Endothelial cell (in vitro differentiated cells): ENCODE results near the gene SLC9A3. TPM values are rescaled to one million over a fixed set of nuclear protein-coding genes. Genes with fewer than 3 reads are reported as not detected.

Experiments used
- DNase-seq: peaks from one replicate; pipeline ENCODE4 v3.0.0; 2021; ENCODE audit warnings: low spot score
- H3K27ac Mint-ChIP-seq: one replicate; pipeline ENCODE4 v1.8.0; 2021; ENCODE audit warnings: mixed read lengths, inconsistent platforms; ENCODE audit not compliant: unreplicated experiment
- H3K27me3 Mint-ChIP-seq: one replicate; pipeline ENCODE4 v1.8.0; 2021; ENCODE audit warnings: mild to moderate bottlenecking, moderate library complexity, mixed read lengths, inconsistent platforms; ENCODE audit not compliant: unreplicated experiment
- H3K36me3 Mint-ChIP-seq: one replicate; pipeline ENCODE4 v1.8.0; 2021; ENCODE audit warnings: mild to moderate bottlenecking, low read depth, mixed read lengths, inconsistent platforms; ENCODE audit not compliant: unreplicated experiment
- H3K4me1 Mint-ChIP-seq: one replicate; pipeline ENCODE4 v1.8.0; 2021; ENCODE audit warnings: mild to moderate bottlenecking, mixed read lengths, inconsistent platforms; ENCODE audit not compliant: unreplicated experiment
- H3K4me3 Mint-ChIP-seq: one replicate; pipeline ENCODE4 v1.8.0; 2021; ENCODE audit warnings: mild to moderate bottlenecking, mixed read lengths, inconsistent platforms; ENCODE audit not compliant: unreplicated experiment
- H3K9me3 Mint-ChIP-seq: one replicate; pipeline ENCODE4 v1.8.0; 2021; ENCODE audit warnings: mixed read lengths, inconsistent platforms; ENCODE audit not compliant: unreplicated experiment
- CTCF ChIP-seq: fragments of 200-600 bp; sonication (generic); IDR thresholded peaks from one replicate; pipeline ENCODE4 v1.5.0; 2021; ENCODE audit warnings: antibody characterized with exemption; ENCODE audit not compliant: unreplicated experiment
- microRNA-seq: library from miRNA; unstranded; fragments of <30 nt; microRNA quantifications from one replicate; pipeline ENCODE4, GENCODE V29; 2020; ENCODE audit not compliant: unreplicated experiment
- total RNA-seq: library from RNA; stranded (reverse); fragmentation: NEBNext Ultra II Directional; extraction: Animal tissue kit (Norgen Biotek cat#: 25700); gene quantifications from one replicate; pipeline ENCODE4 v1.2.1, GENCODE V29; 2021; ENCODE audit not compliant: unreplicated experiment

SLC9A3 gene
- total RNA-seq, 1 donor from 2014 or later = 1.1 TPM

- no peak for DNase-seq
- no peak overlapping the region for H3K27ac Mint-ChIP-seq
- H3K4me1 Mint-ChIP-seq = peaks cover 6% of the 10 kb centered on the region
- no peak overlapping the region for H3K4me3 Mint-ChIP-seq
- peaks cover 9% of the 10 kb centered on the region for H3K27me3 Mint-ChIP-seq
- TF ChIP-seq CTCF = no peak
- no peaks in the 10 kb centered on the region for H3K9me3 Mint-ChIP-seq
- H3K36me3 Mint-ChIP-seq = peaks cover 4% of the 10 kb centered on the region
Observed at GRCh38 chr5:421901-422300, 102.3 kb downstream of the SLC9A3 start.

DNA sequence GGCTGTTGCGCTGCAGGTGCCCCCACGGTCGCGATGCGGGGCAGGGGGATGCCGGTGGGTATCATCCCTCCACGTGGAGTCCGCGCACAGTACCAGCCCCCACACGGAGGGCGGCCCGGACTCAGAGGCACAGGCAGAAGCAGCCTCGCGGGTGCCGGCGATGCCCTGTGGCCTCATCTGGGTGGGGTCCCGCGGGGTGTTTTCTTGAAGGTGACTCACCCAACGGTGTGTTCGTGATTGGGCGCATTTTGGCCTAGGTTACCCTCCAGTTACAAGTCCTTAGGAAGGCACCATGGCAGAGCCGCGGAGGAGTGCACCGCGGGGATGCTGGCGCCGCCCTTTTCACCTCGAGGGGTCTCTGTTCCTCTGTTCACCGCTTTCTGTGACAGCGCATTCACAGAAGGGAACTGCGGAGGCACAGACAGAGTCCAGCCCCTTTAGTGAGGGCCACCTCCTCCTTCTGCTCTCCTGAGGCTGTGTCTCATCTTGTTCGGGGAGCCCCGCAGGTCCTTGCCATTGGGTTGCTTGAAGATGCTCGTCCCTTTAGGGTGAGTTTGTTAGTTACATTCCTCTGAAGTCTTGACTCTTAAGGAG lies 102.9 kb downstream of the SLC9A3 start:
- Mint-ChIP-seq H3K27ac (no peak overlapping the region), H3K4me1 (peaks cover 6% of the 10 kb centered on the region), H3K4me3 (no peak overlapping the region), H3K27me3 (peaks cover 7% of the 10 kb centered on the region), H3K9me3 (no peaks in the 10 kb centered on the region), H3K36me3 (peaks cover 4% of the 10 kb centered on the region)
- no peak for DNase-seq
- TF ChIP-seq CTCF = no peak

- TF ChIP-seq CTCF = no peak
- peaks cover 4% of the 10 kb centered on the region for H3K36me3 Mint-ChIP-seq
- no peaks in the 10 kb centered on the region for H3K9me3 Mint-ChIP-seq
- no peak for DNase-seq
- peaks cover 5% of the 10 kb centered on the region for H3K27me3 Mint-ChIP-seq
- no peak overlapping the region for H3K4me3 Mint-ChIP-seq
- H3K4me1 Mint-ChIP-seq = peaks cover 6% of the 10 kb centered on the region
- no peak overlapping the region for H3K27ac Mint-ChIP-seq
Observed at GRCh38 chr5:420632-421286, 103.5 kb downstream of the SLC9A3 start.

Small RNAs within 50 kb of the gene (microRNA-seq; reads per million reads assigned to microRNA genes)
- not detected for gene MIR4456

Other genes with a start within 250 kb of the SLC9A3 start
- gene AHRR, start 202.7 kb downstream of the SLC9A3 start, total RNA-seq = 8.7 TPM
- gene EXOC3, start 81.3 kb downstream of the SLC9A3 start, total RNA-seq = 43.9 TPM
- gene CEP72, start 87.9 kb upstream of the SLC9A3 start, total RNA-seq = 11.9 TPM
- gene TPPP, start 168.9 kb upstream of the SLC9A3 start, total RNA-seq = 0.05 TPM